SK-N-SH treated with all-trans-retinoic acid at 6 μM for 48 hours (cell line): Measurements from ENCODE around the gene RCN1.

ENCODE experiments used
- ESRRG ChIP-seq: fragments of 250-450 bp; sonication (Bioruptor Pico); IDR thresholded peaks from 2 replicates; pipeline ENCODE4 v1.6.1; 2021; ENCODE audit warnings: mild to moderate bottlenecking
- ZC3H10 ChIP-seq: fragments of 250-450 bp; sonication (Bioruptor Pico); IDR thresholded peaks from 2 replicates; pipeline ENCODE4 v1.5.1; 2021; ENCODE audit warnings: mild to moderate bottlenecking, moderate library complexity

DNA sequence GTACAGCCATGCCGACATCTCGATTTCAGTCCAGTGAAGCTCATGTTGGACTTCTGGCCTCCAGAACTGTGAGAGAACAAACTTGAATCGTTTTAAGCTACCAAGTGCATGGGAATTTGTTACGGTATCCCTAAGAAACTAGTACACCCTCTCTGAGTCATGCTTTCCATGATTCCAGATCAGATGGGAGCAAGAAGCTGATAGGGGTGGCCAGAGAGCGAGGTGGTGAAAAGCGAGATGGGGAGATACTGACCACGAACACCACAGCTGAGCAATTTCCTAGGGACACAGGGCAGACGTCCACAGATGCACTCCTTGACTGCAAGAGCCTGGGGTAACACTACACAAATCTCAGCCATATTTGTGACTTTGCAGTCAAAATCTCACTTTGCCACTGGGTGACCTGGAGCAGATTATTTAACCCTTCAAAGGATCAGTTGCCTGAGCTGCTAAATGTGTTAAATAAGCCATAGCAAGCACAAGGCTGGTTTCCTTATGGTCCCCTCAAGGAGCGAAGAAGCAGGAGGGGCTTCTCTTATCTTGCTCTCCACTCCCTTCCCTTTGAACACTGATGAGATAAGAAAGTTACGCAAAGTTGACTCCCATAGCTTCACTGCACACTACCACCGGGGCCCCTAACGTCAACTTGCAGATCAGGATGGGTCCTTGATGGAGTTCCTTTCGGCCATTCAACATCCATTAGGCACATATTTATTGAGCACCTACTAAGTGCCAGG is 22.6 kb upstream of the RCN1 start:
- TF ChIP-seq ESRRG (CRISPR knock-in tag) (no peak), ZC3H10 (CRISPR knock-in tag) (no peak)
